ENCODE measurements around the gene RING1.

RING1 gene

DNA sequence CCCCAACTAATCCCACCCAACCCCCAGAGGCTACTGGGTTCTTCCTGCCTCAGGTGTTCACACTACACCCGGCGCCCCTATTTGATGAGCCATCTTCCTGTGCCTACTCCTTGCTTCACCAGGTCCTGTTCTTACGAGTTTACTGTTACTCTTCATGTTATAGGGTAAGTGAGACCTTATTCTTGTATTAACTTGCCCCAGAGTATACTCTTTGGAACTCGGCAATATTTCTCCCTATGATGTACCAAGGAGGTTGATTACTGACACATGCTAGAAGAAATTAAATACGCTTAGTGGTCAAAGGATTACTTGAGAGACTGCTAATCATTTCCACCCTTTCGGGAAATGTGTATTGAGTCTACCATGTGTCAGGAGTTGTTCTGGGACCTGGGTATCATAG, 8.9 kb downstream of the RING1 start:
- TF ChIP-seq SIN3A (IDR thresholded peaks at IDR 0.05; ENCODE audit: borderline replicate concordance, insufficient read depth, low read length) (no peak), TAF1 (IDR thresholded peaks at IDR 0.05; ENCODE audit: borderline replicate concordance, insufficient read depth, low read length) (no peak), REST (IDR thresholded peaks at IDR 0.05; ENCODE audit: insufficient read depth in 1 of 2, low read depth in 2 of 2, low read length in 2 of 2) (no peak)

- TF ChIP-seq SIN3A (IDR thresholded peaks at IDR 0.05; ENCODE audit: borderline replicate concordance, insufficient read depth, low read length) = no peak
- TF ChIP-seq REST (IDR thresholded peaks at IDR 0.05; ENCODE audit: insufficient read depth in 1 of 2, low read depth in 2 of 2, low read length in 2 of 2) = no peak
- TF ChIP-seq TAF1 (IDR thresholded peaks at IDR 0.05; ENCODE audit: borderline replicate concordance, insufficient read depth, low read length) = no peak
- TF ChIP-seq FOXP2 (optimal IDR thresholded peaks at IDR 0.05; ENCODE audit: borderline replicate concordance, extremely low read depth, extremely low read length, insufficient read depth) = no peak
- no peak for TF ChIP-seq POLR2AphosphoS5 (IDR thresholded peaks at IDR 0.05; ENCODE audit: low read depth, low read length)
Measured at GRCh38 chr6:33217681-33218080, 9.4 kb downstream of the RING1 start.

DNA sequence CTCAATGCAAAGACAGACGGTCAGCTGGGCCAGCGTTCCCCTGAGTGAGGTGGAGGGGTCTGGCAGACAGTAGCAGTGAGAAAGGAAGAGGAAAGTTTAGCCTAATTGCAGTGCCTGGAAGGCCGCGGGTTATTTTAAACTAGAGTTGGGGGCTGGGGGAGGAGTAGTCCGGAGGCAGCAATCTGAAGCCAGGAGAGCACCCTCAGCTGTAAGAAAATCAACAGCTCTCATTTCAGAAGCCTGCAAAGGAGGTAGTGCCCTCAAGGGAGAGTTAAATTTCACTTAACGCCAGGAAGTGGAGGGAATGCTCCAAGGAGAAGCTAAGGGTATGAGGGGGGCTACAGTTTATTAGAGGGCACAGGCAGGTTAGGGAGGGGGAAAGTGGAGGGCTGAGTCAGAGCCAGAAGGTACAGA, 26.9 kb downstream of the RING1 start:
- TF ChIP-seq SIN3A (IDR thresholded peaks at IDR 0.05; ENCODE audit: borderline replicate concordance, insufficient read depth, low read length) = no peak
- no peak for TF ChIP-seq FOXP2 (optimal IDR thresholded peaks at IDR 0.05; ENCODE audit: borderline replicate concordance, extremely low read depth, extremely low read length, insufficient read depth)
- TF ChIP-seq TAF1 (IDR thresholded peaks at IDR 0.05; ENCODE audit: borderline replicate concordance, insufficient read depth, low read length) = no peak
- no peak for TF ChIP-seq REST (IDR thresholded peaks at IDR 0.05; ENCODE audit: insufficient read depth in 1 of 2, low read depth in 2 of 2, low read length in 2 of 2)
- TF ChIP-seq POLR2AphosphoS5 (IDR thresholded peaks at IDR 0.05; ENCODE audit: low read depth, low read length) = no peak

GRCh38 chr6:33236328-33236727, 28.0 kb downstream of the RING1 start:
- no peak for TF ChIP-seq SIN3A (IDR thresholded peaks at IDR 0.05; ENCODE audit: borderline replicate concordance, insufficient read depth, low read length)

GRCh38 chr6:33236852-33237251, 28.6 kb downstream of the RING1 start:
- TF ChIP-seq POLR2AphosphoS5 (IDR thresholded peaks at IDR 0.05; ENCODE audit: low read depth, low read length) (no peak), SIN3A (IDR thresholded peaks at IDR 0.05; ENCODE audit: borderline replicate concordance, insufficient read depth, low read length) (no peak), REST (IDR thresholded peaks at IDR 0.05; ENCODE audit: insufficient read depth in 1 of 2, low read depth in 2 of 2, low read length in 2 of 2) (no peak), TAF1 (IDR thresholded peaks at IDR 0.05; ENCODE audit: borderline replicate concordance, insufficient read depth, low read length) (no peak), FOXP2 (optimal IDR thresholded peaks at IDR 0.05; ENCODE audit: borderline replicate concordance, extremely low read depth, extremely low read length, insufficient read depth) (no peak)

All from PFSK-1 (cell line).